Mesenchymal stem cell (in vitro differentiated cells and primary cell): ENCODE data around the gene TSHZ3.

Source experiments
- DNase-seq: peaks from one replicate; pipeline ENCODE4 v3.0.0-alpha.2; 2013
- H2AFZ ChIP-seq: one replicate; pipeline ENCODE4 v1.6.1; 2013; ENCODE audit warnings: low read depth, mild to moderate bottlenecking, control low read depth, inconsistent platforms, low read length, moderate library complexity
- H2AK5ac ChIP-seq: 2 replicates; pipeline ENCODE4 v1.6.1; 2013; ENCODE audit warnings: low read length, moderate library complexity, mild to moderate bottlenecking, inconsistent platforms; ENCODE audit not compliant: severe bottlenecking
- H2BK120ac ChIP-seq: one replicate; pipeline ENCODE4 v1.6.1; 2013; ENCODE audit warnings: low read depth, mild to moderate bottlenecking, inconsistent platforms, low read length, moderate library complexity
- H2BK12ac ChIP-seq, 2 experiments: one replicate each; pipeline ENCODE4 v1.6.1; 2013; ENCODE audit warnings: inconsistent platforms in 2 of 2, low read length in 2 of 2, mild to moderate bottlenecking in 2 of 2, moderate library complexity in 2 of 2, control low read depth in 1 of 2
- H2BK15ac ChIP-seq: one replicate; pipeline ENCODE4 v1.6.1; 2013; ENCODE audit warnings: mild to moderate bottlenecking, low read depth, inconsistent platforms; ENCODE audit not compliant: poor library complexity, severe bottlenecking
- H2BK5ac ChIP-seq: 2 replicates; pipeline ENCODE4 v1.6.1; 2013; ENCODE audit warnings: low read depth, mild to moderate bottlenecking, low read length, control low read depth, inconsistent platforms; ENCODE audit not compliant: poor library complexity, severe bottlenecking
- H3K14ac ChIP-seq, 2 experiments: one replicate each; pipeline ENCODE4 v1.6.1; 2013; ENCODE audit warnings: inconsistent platforms in 2 of 2, low read length in 2 of 2, control low read depth in 1 of 2, mild to moderate bottlenecking in 1 of 2, moderate library complexity in 1 of 2
- H3K18ac ChIP-seq, 2 experiments: one replicate each; pipeline ENCODE4 v1.6.1; 2013; ENCODE audit warnings: inconsistent platforms in 2 of 2, low read length in 2 of 2, control low read depth in 1 of 2, low read depth in 1 of 2, mild to moderate bottlenecking in 1 of 2
- H3K23ac ChIP-seq, 2 experiments: one replicate each; pipeline ENCODE4 v1.6.1; 2013; ENCODE audit warnings: inconsistent platforms in 2 of 2, low read length in 2 of 2, mild to moderate bottlenecking in 2 of 2, moderate library complexity in 2 of 2, control low read depth in 1 of 2
- H3K27ac ChIP-seq: 2 replicates; pipeline ENCODE4 v1.5.1; 2013; ENCODE audit warnings: mild to moderate bottlenecking, moderate library complexity, low read length, control low read depth, inconsistent platforms; ENCODE audit not compliant: poor library complexity, severe bottlenecking
- H3K27me3 ChIP-seq, 2 experiments: 2 replicates each; pipeline versions ENCODE4 v1.6.1 to v1.7.0; 2013; ENCODE audit warnings: low read length in 2 of 2, mild to moderate bottlenecking in 2 of 2, moderate library complexity in 2 of 2, control low read depth in 1 of 2, inconsistent platforms in 1 of 2; ENCODE audit not compliant: control insufficient read depth in 1 of 2, insufficient read depth in 1 of 2
- H3K36me3 ChIP-seq, 2 experiments: 2 replicates each; pipeline versions ENCODE4 v1.6.1 to v1.7.0; 2013; ENCODE audit warnings: low read length in 2 of 2, control low read depth in 1 of 2, inconsistent platforms in 1 of 2, low read depth in 1 of 2, mild to moderate bottlenecking in 1 of 2; ENCODE audit not compliant: insufficient read depth in 2 of 2, control insufficient read depth in 1 of 2
- H3K4ac ChIP-seq, 2 experiments: one replicate each; pipeline ENCODE4 v1.6.1; 2013; ENCODE audit warnings: inconsistent platforms in 2 of 2, low read length in 2 of 2, mild to moderate bottlenecking in 2 of 2, moderate library complexity in 2 of 2, control low read depth in 1 of 2, low read depth in 1 of 2
- H3K4me1 ChIP-seq: 2 replicates; pipeline ENCODE4 v1.6.1; 2013; ENCODE audit warnings: low read depth, low read length, control low read depth; ENCODE audit not compliant: control insufficient read depth, insufficient read depth
- H3K4me2 ChIP-seq: 2 replicates; pipeline ENCODE4 v1.6.1; 2013; ENCODE audit warnings: low read length, mild to moderate bottlenecking, inconsistent platforms; ENCODE audit not compliant: poor library complexity, severe bottlenecking
- H3K4me3 ChIP-seq, 2 experiments: 2 replicates each; pipeline versions ENCODE4 v1.5.1 to v1.7.0; 2013; ENCODE audit warnings: low read length in 2 of 2, mild to moderate bottlenecking in 2 of 2, control low read depth in 1 of 2, low read depth in 1 of 2; ENCODE audit not compliant: insufficient read depth in 1 of 2
- H3K79me1 ChIP-seq: replicated peaks from 2 replicates; pipeline ENCODE4 v1.6.1; 2013; ENCODE audit warnings: mild to moderate bottlenecking, control low read depth, low read length, inconsistent platforms; ENCODE audit not compliant: poor library complexity, severe bottlenecking
- H3K9ac ChIP-seq: 2 replicates; pipeline ENCODE4 v1.7.0; 2013; ENCODE audit warnings: mild to moderate bottlenecking, low read length, moderate library complexity
- H3K9me3 ChIP-seq: 2 replicates; pipeline ENCODE4 v1.7.0; 2013; ENCODE audit warnings: mild to moderate bottlenecking, low read length; ENCODE audit not compliant: control insufficient read depth
- H4K8ac ChIP-seq: one replicate; pipeline ENCODE4 v1.6.1; 2013; ENCODE audit warnings: inconsistent platforms, mild to moderate bottlenecking, low read length, moderate library complexity
- H4K91ac ChIP-seq: one replicate; pipeline ENCODE4 v1.6.1; 2013; ENCODE audit warnings: mild to moderate bottlenecking, low read length, inconsistent platforms
- WGBS: methylation state at CpG from one replicate; pipeline ENCODE4 v1.1.7; 2013; ENCODE audit warnings: mixed read lengths; 5-methylcytosine and 5-hydroxymethylcytosine counted together

The TSHZ3 gene

GRCh38 chr19:31348481-31349159, 616 bp downstream of the TSHZ3 start:
- Histone ChIP-seq H2BK5ac (peak overlapping the region; percentile 90), H3K27ac (peak overlapping the region; percentile 17), H2BK15ac (peak overlapping the region; percentile 97), H2BK120ac (peak overlapping the region; percentile 97), H2BK12ac (peak overlapping the region; percentile 39 to 54), H3K9ac (peak overlapping the region; percentile 92), H3K4me2 (peak overlapping the region; percentile 64), H3K4me1 (peaks cover 27% of the 10 kb centered on the region), H4K91ac (peak overlapping the region; percentile 94), H3K79me1 (peaks cover 18% of the 10 kb centered on the region), H3K18ac (peak overlapping the region; percentile 97 to 99), H3K9me3 (no peaks in the 10 kb centered on the region), H3K4ac (peak overlapping the region; percentile 39 to 81), H3K23ac (peak overlapping the region; percentile 70 to 90), H3K4me3 (peak overlapping the region; percentile 79 to 93), H3K27me3 (peaks cover 0 to 12% of the 10 kb centered on the region in 2 experiments), H4K8ac (peak overlapping the region; percentile 89), H3K36me3 (peaks cover 5 to 12% of the 10 kb centered on the region in 2 experiments), H3K14ac (peak overlapping the region; percentile 86 to 93), H2AFZ (no peak overlapping the region), H2AK5ac (no peak overlapping the region)
- DNase-seq: peak; percentile 56
- WGBS: 0% methylated on average over 56 of the region's 61 CpGs

- peak overlapping the region; percentile 51 to 79 for H3K4me3 ChIP-seq
Observed at GRCh38 chr19:31347828-31348392, 1.3 kb downstream of the TSHZ3 start.

DNA sequence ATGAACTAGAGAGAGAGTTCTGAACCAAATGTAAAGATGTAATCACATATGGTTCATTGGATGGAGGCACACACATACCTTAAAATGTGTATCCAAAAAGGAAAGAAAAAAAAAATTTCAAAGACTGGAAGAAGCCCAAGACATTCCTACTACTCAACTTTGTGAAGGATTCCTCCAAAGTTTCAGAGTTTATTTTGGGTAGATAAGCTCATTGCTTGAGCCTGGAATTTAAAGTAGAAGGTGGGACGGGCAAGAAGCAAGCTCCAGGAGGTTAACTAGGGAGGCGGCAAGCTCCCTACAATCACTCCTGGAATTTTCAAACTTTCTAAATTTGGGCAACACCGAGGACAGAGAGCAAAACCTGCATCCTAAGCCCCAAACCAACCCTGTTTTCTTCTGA, 1.9 kb downstream of the TSHZ3 start:
- Histone ChIP-seq H3K27me3 (no peaks in the 10 kb centered on the region), H3K9me3 (no peaks in the 10 kb centered on the region), H3K4me1 (peaks cover 15% of the 10 kb centered on the region), H2BK120ac (no peak overlapping the region), H3K14ac (no peak overlapping the region), H3K27ac (peak overlapping the region; percentile 27), H3K79me1 (peaks cover 10% of the 10 kb centered on the region), H3K36me3 (peaks cover 5 to 12% of the 10 kb centered on the region in 2 experiments), H3K18ac (no peak overlapping the region), H3K23ac (no peak overlapping the region), H2BK12ac (no peak overlapping the region), H3K9ac (peak overlapping the region; percentile 92), H4K8ac (no peak overlapping the region), H2AK5ac (no peak overlapping the region), H2AFZ (no peak overlapping the region), H4K91ac (no peak overlapping the region), H2BK5ac (no peak overlapping the region), H2BK15ac (no peak overlapping the region), H3K4ac (no peak overlapping the region), H3K4me3 (peak overlapping the region in 1 of 2 experiments; percentile 79), H3K4me2 (peak overlapping the region; percentile 64)
- WGBS: 50% methylated on average over 1 of the region's 3 CpGs
- DNase-seq: no peak

More at GRCh38 chr19:31347828-31348392, 1.3 kb downstream of the TSHZ3 start:
- Histone ChIP-seq H2BK12ac (peak overlapping the region; percentile 21 to 56), H3K23ac (no peak overlapping the region), H2BK5ac (no peak overlapping the region), H3K27ac (peak overlapping the region; percentile 27), H4K8ac (no peak overlapping the region), H2AK5ac (no peak overlapping the region), H2BK15ac (no peak overlapping the region), H3K27me3 (peaks cover 0 to 5% of the 10 kb centered on the region in 2 experiments), H3K4me2 (peak overlapping the region; percentile 64), H4K91ac (no peak overlapping the region), H2AFZ (no peak overlapping the region), H3K4me1 (peaks cover 21% of the 10 kb centered on the region), H3K14ac (peak overlapping the region in 1 of 2 experiments; percentile 35), H3K4ac (peak overlapping the region in 1 of 2 experiments; percentile 57), H3K36me3 (peaks cover 5 to 12% of the 10 kb centered on the region in 2 experiments), H2BK120ac (no peak overlapping the region), H3K18ac (peak overlapping the region in 1 of 2 experiments; percentile 11), H3K9me3 (no peaks in the 10 kb centered on the region), H3K9ac (peak overlapping the region; percentile 92), H3K79me1 (peaks cover 13% of the 10 kb centered on the region)
- no peak for DNase-seq
- WGBS: 6% methylated on average over 9 of the region's 11 CpGs
